Cardiac muscle cell (in vitro differentiated cells and primary cell): ENCODE measurements around the gene ARL4A. TPM values are rescaled to one million over a fixed set of nuclear protein-coding genes. Genes with fewer than 3 reads are reported as not detected.

Experiments used
- DNase-seq, 2 donors: peaks; one replicate each; pipeline versions ENCODE4 v3.0.0 to v3.0.0-alpha.2; 2010 to 2017; ENCODE audit warnings: low read depth in 1 of 2, low spot score in 1 of 2
- H3K27ac ChIP-seq: fragments of 200-600 bp; sonication (generic); 2 replicates; pipeline ENCODE4 v1.5.1; 2016
- H3K27me3 ChIP-seq: fragments of 200-600 bp; sonication (generic); 2 replicates; pipeline ENCODE4 v1.6.0; 2016; ENCODE audit warnings: control low read depth
- H3K36me3 ChIP-seq: fragments of 200-600 bp; sonication (generic); 2 replicates; pipeline ENCODE4 v1.5.1; 2016; ENCODE audit warnings: control low read depth
- H3K4me1 ChIP-seq: fragments of 200-600 bp; sonication (generic); 2 replicates; pipeline ENCODE4 v1.8.1; 2017; ENCODE audit warnings: low read depth, mild to moderate bottlenecking, mixed run types
- H3K4me3 ChIP-seq: fragments of 200-600 bp; sonication (generic); 2 replicates; pipeline ENCODE4 v1.5.1; 2016; ENCODE audit warnings: mild to moderate bottlenecking
- H3K9me3 ChIP-seq: fragments of 200-600 bp; sonication (generic); 2 replicates; pipeline ENCODE4 v1.5.1; 2017; ENCODE audit warnings: low read depth, mild to moderate bottlenecking, control low read depth
- polyA plus RNA-seq: library from polyadenylated mRNA; unstranded; fragments of >200 nt; fragmentation: Nextera tagmentation; extraction: Ambion mirVana; gene quantifications from 2 replicates; pipeline ENCODE4 v1.2.1, GENCODE V29; 2016
- total RNA-seq: library from RNA; depleted of rRNA; stranded (reverse); fragments of >200 nt; gene quantifications from 2 replicates; pipeline ENCODE4 v1.2.3, GENCODE V29; 2016
- TF ChIP-seq, protein P1 (sequence below): IDR thresholded peaks from 2 replicates; pipeline ENCODE4 v1.5.1; 2012; ENCODE audit warnings: low read depth, mild to moderate bottlenecking, low read length

The ARL4A gene
- total and polyA plus RNA-seq, 2 experiments from 2014 or later = 6.5 to 10.0 TPM

DNA sequence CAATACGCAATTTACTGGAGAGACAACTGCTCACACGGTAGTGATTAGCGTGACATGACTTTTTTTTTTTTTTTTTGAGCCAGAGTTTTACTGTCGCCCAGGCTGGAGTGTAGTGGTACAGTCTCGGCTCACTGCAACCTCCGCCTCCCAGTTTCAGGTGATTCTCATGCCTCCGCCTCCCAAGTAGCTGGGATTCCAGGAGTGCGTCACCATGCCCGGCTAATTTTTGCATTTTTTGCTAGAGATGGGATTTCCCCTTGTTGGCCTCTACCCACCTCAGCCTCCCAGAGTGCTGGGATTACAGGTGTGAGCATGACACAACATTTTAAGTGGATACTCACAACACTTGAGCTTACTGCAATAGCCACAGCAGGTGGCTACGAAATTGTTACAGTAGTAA, 11.9 kb downstream of the ARL4A start:
- TF ChIP-seq, protein P1, sequence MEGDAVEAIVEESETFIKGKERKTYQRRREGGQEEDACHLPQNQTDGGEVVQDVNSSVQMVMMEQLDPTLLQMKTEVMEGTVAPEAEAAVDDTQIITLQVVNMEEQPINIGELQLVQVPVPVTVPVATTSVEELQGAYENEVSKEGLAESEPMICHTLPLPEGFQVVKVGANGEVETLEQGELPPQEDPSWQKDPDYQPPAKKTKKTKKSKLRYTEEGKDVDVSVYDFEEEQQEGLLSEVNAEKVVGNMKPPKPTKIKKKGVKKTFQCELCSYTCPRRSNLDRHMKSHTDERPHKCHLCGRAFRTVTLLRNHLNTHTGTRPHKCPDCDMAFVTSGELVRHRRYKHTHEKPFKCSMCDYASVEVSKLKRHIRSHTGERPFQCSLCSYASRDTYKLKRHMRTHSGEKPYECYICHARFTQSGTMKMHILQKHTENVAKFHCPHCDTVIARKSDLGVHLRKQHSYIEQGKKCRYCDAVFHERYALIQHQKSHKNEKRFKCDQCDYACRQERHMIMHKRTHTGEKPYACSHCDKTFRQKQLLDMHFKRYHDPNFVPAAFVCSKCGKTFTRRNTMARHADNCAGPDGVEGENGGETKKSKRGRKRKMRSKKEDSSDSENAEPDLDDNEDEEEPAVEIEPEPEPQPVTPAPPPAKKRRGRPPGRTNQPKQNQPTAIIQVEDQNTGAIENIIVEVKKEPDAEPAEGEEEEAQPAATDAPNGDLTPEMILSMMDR = no peak
- H3K27me3 ChIP-seq = no peaks in the 10 kb centered on the region
- H3K27ac ChIP-seq = no peak overlapping the region
- no peak overlapping the region for H3K4me3 ChIP-seq
- no peak for DNase-seq
- no peaks in the 10 kb centered on the region for H3K9me3 ChIP-seq
- H3K36me3 ChIP-seq = no peaks in the 10 kb centered on the region
- no peaks in the 10 kb centered on the region for H3K4me1 ChIP-seq

DNA sequence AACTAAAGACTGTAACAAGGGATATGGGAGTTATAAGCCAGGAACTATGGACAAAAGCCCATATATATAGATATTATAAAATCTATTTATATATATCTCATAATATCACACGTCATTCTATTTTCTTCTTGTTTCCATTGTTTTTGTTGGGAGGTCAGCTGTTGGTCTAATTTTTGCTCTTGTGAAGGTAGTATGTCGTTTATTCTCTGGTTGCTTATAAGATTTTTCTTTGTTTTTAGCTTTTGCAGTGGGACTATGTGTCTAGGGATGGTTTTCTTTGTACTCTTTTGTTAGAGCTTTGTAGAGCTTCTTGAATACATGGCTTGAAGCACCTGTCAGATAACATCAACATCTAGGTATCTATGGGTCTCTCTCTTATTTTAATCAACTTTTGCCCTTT, 14.0 kb downstream of the ARL4A start:
- Histone ChIP-seq H3K9me3 (no peaks in the 10 kb centered on the region), H3K4me3 (no peak overlapping the region), H3K27me3 (no peaks in the 10 kb centered on the region), H3K4me1 (no peaks in the 10 kb centered on the region), H3K36me3 (no peaks in the 10 kb centered on the region), H3K27ac (no peak overlapping the region)
- TF ChIP-seq, protein P1 = no peak
- DNase-seq = no peak

DNA sequence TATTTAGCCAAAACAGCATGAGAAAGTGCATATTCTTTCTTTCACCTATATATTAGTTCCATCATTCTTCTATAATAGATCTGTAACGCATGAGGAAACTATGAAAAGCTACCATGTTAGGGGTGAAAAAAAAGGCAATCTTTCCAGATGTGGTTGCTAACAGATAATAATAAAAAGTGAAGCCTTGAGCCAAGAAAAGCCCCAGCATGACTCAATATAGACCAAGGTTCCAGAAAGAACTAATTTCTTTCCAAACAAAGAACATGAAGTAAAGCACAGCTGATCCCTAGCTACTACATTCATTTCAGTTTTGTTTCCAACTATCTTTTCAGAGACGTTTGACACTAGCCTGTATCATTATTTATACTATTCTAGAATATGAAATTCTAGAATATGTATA, 16.4 kb downstream of the ARL4A start:
- Histone ChIP-seq H3K36me3 (no peaks in the 10 kb centered on the region), H3K27me3 (no peaks in the 10 kb centered on the region), H3K4me1 (no peaks in the 10 kb centered on the region), H3K4me3 (no peak overlapping the region), H3K9me3 (no peaks in the 10 kb centered on the region), H3K27ac (no peak overlapping the region)
- TF ChIP-seq, protein P1 = no peak
- DNase-seq = peak in 1 of 2 donors; percentile 73

GRCh38 chr7:12705878-12706277, 18.4 kb downstream of the ARL4A start:
- Histone ChIP-seq H3K4me3 (no peak overlapping the region), H3K27ac (no peak overlapping the region), H3K36me3 (no peaks in the 10 kb centered on the region), H3K27me3 (no peaks in the 10 kb centered on the region), H3K4me1 (no peaks in the 10 kb centered on the region), H3K9me3 (no peaks in the 10 kb centered on the region)
- TF ChIP-seq, protein P1 = no peak
- DNase-seq = peak in 1 of 2 donors; percentile 26

DNA sequence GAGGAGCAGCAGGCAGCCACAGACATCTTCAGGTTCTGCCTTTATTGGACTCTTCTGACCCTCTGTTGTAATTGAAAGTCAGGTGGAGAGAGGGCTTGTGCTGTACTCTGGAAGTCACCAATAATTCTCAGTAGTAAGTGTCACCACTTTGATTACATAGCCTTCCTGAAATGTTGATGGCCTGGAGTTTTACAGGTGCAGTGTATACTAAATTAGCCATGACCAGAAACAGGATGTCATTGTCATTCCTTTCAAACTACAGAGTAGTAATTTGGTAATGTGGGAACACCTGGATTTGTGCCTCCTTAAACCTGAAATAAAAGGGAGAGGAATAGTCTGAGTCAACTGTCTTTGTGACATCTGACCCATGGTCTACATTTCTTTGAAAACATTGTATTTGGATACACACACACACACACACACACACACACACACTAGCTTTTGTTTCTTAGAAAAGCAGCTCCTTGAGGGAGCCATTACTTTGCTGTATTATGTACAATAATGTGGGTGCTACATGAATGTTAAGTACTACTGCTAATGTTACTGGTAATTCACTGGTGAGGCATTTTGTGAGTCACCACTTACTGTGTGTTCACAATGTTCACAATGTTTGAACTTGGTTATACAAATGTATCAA, 19.6 kb downstream of the ARL4A start:
- peak in 1 of 2 donors; percentile 36 for DNase-seq
- no peak overlapping the region for H3K4me3 ChIP-seq
- no peak overlapping the region for H3K27ac ChIP-seq
- H3K36me3 ChIP-seq = no peaks in the 10 kb centered on the region
- TF ChIP-seq, protein P1 = no peak
- H3K9me3 ChIP-seq = no peaks in the 10 kb centered on the region
- H3K27me3 ChIP-seq = no peaks in the 10 kb centered on the region
- no peaks in the 10 kb centered on the region for H3K4me1 ChIP-seq
